ENCODE data around the gene CARD10. TPM values are rescaled to one million over a fixed set of nuclear protein-coding genes. Genes with fewer than 3 reads are reported as not detected.

The CARD10 gene
- total and polyA plus RNA-seq, 2 of the 13 experiments (the other 11 are each of a cell fraction or from before 2014, with no cell fraction given) = 35.2 to 55.8 TPM

- TF ChIP-seq, protein P1, sequence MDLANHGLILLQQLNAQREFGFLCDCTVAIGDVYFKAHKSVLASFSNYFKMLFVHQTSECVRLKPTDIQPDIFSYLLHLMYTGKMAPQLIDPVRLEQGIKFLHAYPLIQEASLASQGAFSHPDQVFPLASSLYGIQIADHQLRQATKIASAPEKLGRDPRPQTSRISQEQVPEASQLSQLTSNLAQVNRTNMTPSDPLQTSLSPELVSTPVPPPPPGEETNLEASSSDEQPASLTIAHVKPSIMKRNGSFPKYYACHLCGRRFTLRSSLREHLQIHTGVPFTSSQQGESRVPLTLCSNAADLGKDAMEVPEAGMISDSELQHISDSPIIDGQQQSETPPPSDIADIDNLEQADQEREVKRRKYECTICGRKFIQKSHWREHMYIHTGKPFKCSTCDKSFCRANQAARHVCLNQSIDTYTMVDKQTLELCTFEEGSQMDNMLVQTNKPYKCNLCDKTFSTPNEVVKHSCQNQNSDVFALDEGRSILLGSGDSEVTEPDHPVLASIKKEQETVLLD (CRISPR knock-in tag; IDR thresholded peaks at IDR 0.05; ENCODE audit: low read depth) = no peak
- TF ChIP-seq RBM22 (optimal IDR thresholded peaks at IDR 0.05; ENCODE audit: low read length) = no peak
- TF ChIP-seq ADNP (CRISPR knock-in tag; IDR thresholded peaks at IDR 0.05) = no peak
- TF ChIP-seq MED13 (CRISPR knock-in tag; IDR thresholded peaks at IDR 0.05) = no peak
- TF ChIP-seq SP4 (CRISPR knock-in tag; IDR thresholded peaks at IDR 0.05) = no peak
- no peak for TF ChIP-seq ZMAT5 (CRISPR knock-in tag; IDR thresholded peaks at IDR 0.05; ENCODE audit: borderline replicate concordance, low read depth)
- no peak for TF ChIP-seq SNRNP70 (IDR thresholded peaks at IDR 0.05; ENCODE audit: low read depth, low read length)
- TF ChIP-seq NAIF1 (CRISPR knock-in tag; IDR thresholded peaks at IDR 0.05; ENCODE audit: borderline replicate concordance) = no peak
- TF ChIP-seq TEAD3 (CRISPR knock-in tag; optimal IDR thresholded peaks at IDR 0.05; ENCODE audit: borderline replicate concordance) = peak; percentile 19
- TF ChIP-seq PCBP1 (IDR thresholded peaks at IDR 0.05; ENCODE audit: borderline replicate concordance, low read depth, low read length) = no peak
- no peak for TF ChIP-seq TBP (CRISPR knock-in tag; IDR thresholded peaks at IDR 0.05)
- no peak for TF ChIP-seq ZFP82 (CRISPR knock-in tag; IDR thresholded peaks at IDR 0.05; ENCODE audit: borderline replicate concordance)
- TF ChIP-seq SP5 (CRISPR knock-in tag; IDR thresholded peaks at IDR 0.05; ENCODE audit: borderline replicate concordance, low read depth) = no peak
- no peak for TF ChIP-seq JUNB (CRISPR knock-in tag; IDR thresholded peaks at IDR 0.05; ENCODE audit: borderline replicate concordance)
- no peak for TF ChIP-seq ZNF766 (CRISPR knock-in tag; IDR thresholded peaks at IDR 0.05; ENCODE audit: borderline replicate concordance)
- no peak for TF ChIP-seq ZNF761 (CRISPR knock-in tag; conservative IDR thresholded peaks at IDR 0.05)
- TF ChIP-seq PHF5A (CRISPR knock-in tag; IDR thresholded peaks at IDR 0.05; ENCODE audit: low read depth, unreplicated experiment) = peak; percentile 71
- TF ChIP-seq, protein P2, sequence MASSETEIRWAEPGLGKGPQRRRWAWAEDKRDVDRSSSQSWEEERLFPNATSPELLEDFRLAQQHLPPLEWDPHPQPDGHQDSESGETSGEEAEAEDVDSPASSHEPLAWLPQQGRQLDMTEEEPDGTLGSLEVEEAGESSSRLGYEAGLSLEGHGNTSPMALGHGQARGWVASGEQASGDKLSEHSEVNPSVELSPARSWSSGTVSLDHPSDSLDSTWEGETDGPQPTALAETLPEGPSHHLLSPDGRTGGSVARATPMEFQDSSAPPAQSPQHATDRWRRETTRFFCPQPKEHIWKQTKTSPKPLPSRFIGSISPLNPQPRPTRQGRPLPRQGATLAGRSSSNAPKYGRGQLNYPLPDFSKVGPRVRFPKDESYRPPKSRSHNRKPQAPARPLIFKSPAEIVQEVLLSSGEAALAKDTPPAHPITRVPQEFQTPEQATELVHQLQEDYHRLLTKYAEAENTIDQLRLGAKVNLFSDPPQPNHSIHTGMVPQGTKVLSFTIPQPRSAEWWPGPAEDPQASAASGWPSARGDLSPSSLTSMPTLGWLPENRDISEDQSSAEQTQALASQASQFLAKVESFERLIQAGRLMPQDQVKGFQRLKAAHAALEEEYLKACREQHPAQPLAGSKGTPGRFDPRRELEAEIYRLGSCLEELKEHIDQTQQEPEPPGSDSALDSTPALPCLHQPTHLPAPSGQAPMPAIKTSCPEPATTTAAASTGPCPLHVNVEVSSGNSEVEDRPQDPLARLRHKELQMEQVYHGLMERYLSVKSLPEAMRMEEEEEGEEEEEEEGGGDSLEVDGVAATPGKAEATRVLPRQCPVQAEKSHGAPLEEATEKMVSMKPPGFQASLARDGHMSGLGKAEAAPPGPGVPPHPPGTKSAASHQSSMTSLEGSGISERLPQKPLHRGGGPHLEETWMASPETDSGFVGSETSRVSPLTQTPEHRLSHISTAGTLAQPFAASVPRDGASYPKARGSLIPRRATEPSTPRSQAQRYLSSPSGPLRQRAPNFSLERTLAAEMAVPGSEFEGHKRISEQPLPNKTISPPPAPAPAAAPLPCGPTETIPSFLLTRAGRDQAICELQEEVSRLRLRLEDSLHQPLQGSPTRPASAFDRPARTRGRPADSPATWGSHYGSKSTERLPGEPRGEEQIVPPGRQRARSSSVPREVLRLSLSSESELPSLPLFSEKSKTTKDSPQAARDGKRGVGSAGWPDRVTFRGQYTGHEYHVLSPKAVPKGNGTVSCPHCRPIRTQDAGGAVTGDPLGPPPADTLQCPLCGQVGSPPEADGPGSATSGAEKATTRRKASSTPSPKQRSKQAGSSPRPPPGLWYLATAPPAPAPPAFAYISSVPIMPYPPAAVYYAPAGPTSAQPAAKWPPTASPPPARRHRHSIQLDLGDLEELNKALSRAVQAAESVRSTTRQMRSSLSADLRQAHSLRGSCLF (CRISPR knock-in tag; IDR thresholded peaks at IDR 0.05; ENCODE audit: borderline replicate concordance) = no peak
- TF ChIP-seq, protein P3, sequence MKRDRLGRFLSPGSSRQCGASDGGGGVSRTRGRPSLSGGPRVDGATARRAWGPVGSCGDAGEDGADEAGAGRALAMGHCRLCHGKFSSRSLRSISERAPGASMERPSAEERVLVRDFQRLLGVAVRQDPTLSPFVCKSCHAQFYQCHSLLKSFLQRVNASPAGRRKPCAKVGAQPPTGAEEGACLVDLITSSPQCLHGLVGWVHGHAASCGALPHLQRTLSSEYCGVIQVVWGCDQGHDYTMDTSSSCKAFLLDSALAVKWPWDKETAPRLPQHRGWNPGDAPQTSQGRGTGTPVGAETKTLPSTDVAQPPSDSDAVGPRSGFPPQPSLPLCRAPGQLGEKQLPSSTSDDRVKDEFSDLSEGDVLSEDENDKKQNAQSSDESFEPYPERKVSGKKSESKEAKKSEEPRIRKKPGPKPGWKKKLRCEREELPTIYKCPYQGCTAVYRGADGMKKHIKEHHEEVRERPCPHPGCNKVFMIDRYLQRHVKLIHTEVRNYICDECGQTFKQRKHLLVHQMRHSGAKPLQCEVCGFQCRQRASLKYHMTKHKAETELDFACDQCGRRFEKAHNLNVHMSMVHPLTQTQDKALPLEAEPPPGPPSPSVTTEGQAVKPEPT (CRISPR knock-in tag; IDR thresholded peaks at IDR 0.05; ENCODE audit: low read depth) = no peak; the same call in 1 of the 2 replicates
These were observed 47.9 kb upstream of the CARD10 start (continued) for GRCh38 chr22:37566903-37567798.

Measured in HepG2 (cell line).